Breast epithelium (tissue), 3 donors: ENCODE measurements around the gene HDAC1.
A peak's percentile ranks its signal among the peaks of the same experiment; 100 is the strongest.

Experiments
- CTCF ChIP-seq, 3 donors: fragments of 450-650 bp; IDR thresholded peaks; one replicate each; pipeline ENCODE4 v1.5.1; 2016 to 2017; ENCODE audit warnings: antibody characterized with exemption in 3 of 3, mild to moderate bottlenecking in 3 of 3, moderate library complexity in 3 of 3
- POLR2A ChIP-seq: fragments of 450-650 bp; IDR thresholded peaks from one replicate; pipeline ENCODE4 v1.6.1; 2016; ENCODE audit warnings: antibody characterized with exemption, mild to moderate bottlenecking, moderate library complexity
- POLR2AphosphoS5 ChIP-seq, 3 donors: sonication (generic); formaldehyde crosslinking; IDR thresholded peaks; one replicate each; pipeline ENCODE4 v1.6.1; 2017; ENCODE audit warnings: antibody characterized with exemption in 3 of 3

GRCh38 chr1:32334864-32335534 lies 43.1 kb downstream of the HDAC1 start:
- peak; percentile 42 to 70 (median 61) for TF ChIP-seq CTCF (IDR thresholded peaks at IDR 0.05)
- no peak for TF ChIP-seq POLR2A
- TF ChIP-seq POLR2AphosphoS5 (IDR thresholded peaks at IDR 0.05), result peak in 1 of 3 donors; percentile 54
